PC-3 (cell line): ENCODE results near the gene SPIRE2.

Experiments used
- CTCF ChIP-seq: fragments of 300-600 bp; sonication (generic); conservative IDR thresholded peaks from 2 replicates; pipeline ENCODE4 v1.5.1; 2017; ENCODE audit warnings: antibody characterized with exemption, low read depth, mild to moderate bottlenecking, low read length
- EZH2 ChIP-seq: fragments of 300-600 bp; sonication (generic); IDR thresholded peaks from one replicate; pipeline ENCODE4 v1.6.1; 2017; ENCODE audit warnings: antibody characterized with exemption, mild to moderate bottlenecking, low read length; ENCODE audit not compliant: unreplicated experiment
- EZH2phosphoT487 ChIP-seq: fragments of 300-600 bp; sonication (generic); IDR thresholded peaks from 2 replicates; pipeline ENCODE4 v1.6.1; 2018; ENCODE audit warnings: mild to moderate bottlenecking, antibody characterized with exemption, low read length, borderline replicate concordance

- TF ChIP-seq CTCF (no peak), EZH2 (no peak), EZH2phosphoT487 (no peak)
These were observed 8.8 kb downstream of the SPIRE2 start for GRCh38 chr16:89837014-89837546.
